ENCODE data around the gene PBX3.
"Not testable (repeated sequence)": the region's sequence is repeated elsewhere in the genome, so short reads cannot be mapped to it uniquely, and the experiment has no call there.

Gene PBX3

GRCh38 chr9:125821078-125821477 lies 73.9 kb downstream of the PBX3 start:
- DNase-seq, result no peak

DNA sequence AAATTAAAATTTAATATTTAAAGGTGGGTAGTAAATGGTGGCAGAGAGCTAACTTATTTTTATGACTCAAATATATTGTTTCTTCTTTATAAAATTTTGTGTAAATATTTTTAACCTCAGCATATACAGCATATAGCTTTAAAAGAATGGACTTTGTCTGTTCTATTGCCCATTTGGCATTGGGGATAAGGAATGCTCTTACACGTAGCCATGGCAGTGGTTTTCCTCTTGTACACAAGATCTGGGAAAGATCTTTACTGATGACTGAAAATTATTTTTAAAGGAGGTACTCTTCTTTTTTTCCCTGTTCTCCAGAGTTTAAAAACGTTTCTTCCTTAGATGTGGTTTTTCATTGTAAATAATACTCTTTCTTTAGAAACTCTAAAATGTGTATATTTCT lies 75.0 kb downstream of the PBX3 start:
- no peak for DNase-seq

- DNase-seq, result no peak
Measured at GRCh38 chr9:125822902-125823301, 75.7 kb downstream of the PBX3 start.

- DNase-seq, result not testable (repeated sequence)
Measured at GRCh38 chr9:125823874-125824406, 76.8 kb downstream of the PBX3 start.

DNA sequence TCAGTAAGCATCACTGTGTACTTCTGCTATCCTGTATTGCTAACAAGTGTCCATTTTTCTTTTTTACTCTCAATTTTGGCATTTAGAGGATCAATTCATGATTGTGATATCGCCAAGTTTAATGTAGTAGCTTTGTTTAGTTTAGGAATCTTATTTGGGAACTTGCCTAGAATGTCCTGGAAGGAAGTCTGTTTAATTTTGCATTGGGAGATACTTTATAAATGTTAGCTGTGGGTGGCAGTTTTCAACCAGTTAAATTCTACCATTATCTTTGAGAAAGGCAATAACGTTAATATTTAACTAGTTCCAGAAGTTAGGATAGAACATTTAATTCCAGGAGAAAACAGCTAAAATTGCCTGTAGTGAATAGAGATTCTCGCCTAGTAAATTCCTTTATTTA lies 78.6 kb downstream of the PBX3 start:
- no peak for DNase-seq

DNA sequence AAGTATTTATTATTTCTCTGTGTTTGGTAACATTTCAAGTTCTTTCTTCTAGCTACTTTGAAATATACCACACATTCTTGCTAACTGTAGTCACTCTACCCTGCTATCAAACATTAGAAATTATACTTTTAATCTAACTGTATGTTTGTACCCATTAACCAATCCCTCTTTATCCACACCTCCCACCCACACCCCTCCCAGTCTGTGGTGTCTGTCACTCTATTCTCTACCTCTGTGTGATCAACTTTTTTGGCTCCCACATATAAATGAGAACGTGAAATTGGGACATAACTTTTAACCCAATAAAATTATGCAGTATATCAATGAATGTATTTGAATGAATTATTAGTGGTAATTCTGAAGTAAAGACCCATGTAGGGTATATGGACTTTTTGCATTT lies 79.7 kb downstream of the PBX3 start:
- no peak for DNase-seq

- DNase-seq, result no peak
Measured at GRCh38 chr9:125829743-125830142, 82.6 kb downstream of the PBX3 start.

DNA sequence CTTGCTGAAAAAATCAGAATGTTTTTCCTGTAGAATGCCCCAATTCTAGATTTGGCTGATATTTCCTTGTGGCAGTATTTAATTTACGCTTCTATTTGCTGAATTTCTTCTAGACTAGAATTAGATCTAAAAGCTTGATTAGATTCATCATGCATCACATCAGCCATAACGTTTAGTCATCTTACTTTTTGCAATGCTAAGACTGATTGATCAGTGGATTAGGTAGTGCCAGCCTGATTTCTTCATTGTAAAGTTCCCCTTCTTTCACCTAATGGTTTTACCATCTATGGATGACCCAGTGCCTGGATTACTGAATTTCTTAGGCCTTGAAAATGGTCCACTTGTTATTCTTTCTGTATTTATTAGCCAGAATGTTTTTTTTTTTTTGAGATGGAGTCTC lies 83.9 kb downstream of the PBX3 start:
- DNase-seq, result no peak

GRCh38 chr9:125831616-125832015 lies 84.4 kb downstream of the PBX3 start:
- DNase-seq, result no peak

DNA sequence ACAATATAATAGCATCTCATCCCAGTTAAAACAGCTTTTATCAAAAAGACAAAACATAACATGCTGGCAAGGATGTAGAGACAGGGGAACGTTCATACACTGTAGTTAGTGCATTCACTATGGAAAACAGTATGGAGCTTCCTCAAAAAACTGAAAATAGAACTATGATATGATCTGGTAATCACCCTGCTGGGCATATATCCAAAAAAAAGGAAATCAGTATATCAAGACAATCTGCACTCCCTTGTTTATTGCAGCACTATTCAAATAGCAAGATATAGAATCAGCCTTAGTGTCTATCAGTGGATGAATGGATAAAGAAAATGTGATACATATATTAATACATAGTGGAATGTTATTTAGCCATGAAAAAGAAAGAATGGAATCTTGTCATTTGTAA lies 88.5 kb downstream of the PBX3 start:
- no peak for DNase-seq

DNA sequence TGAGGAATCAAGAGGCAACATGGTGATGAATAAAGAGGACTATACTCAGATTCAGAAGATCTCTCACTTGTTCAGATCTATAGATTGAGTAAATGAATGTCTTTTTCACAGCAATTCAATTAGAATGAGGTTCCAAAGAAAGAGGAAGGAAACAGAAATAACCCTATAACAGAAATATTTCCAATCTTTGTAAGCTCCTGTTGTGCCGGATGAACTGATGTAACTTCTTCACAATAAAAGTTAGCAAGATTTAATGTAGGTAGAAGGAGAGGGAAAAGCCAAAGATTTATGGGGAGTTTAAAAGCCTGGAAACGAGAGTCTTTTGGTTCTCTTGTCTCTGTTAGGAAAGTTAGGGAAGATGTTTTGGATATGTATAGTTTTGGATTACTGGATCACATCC lies 92.1 kb downstream of the PBX3 start:
- DNase-seq, result no peak

GRCh38 chr9:125841444-125841843 lies 94.3 kb downstream of the PBX3 start:
- no peak for DNase-seq

- DNase-seq, result no peak
Measured at GRCh38 chr9:125842242-125842641, 95.1 kb downstream of the PBX3 start.

- DNase-seq, result no peak
Measured at GRCh38 chr9:125843646-125844045, 96.5 kb downstream of the PBX3 start.

GRCh38 chr9:125844611-125845010 lies 97.4 kb downstream of the PBX3 start:
- no peak for DNase-seq

GRCh38 chr9:125845271-125845808 lies 98.2 kb downstream of the PBX3 start:
- no peak for DNase-seq

DNA sequence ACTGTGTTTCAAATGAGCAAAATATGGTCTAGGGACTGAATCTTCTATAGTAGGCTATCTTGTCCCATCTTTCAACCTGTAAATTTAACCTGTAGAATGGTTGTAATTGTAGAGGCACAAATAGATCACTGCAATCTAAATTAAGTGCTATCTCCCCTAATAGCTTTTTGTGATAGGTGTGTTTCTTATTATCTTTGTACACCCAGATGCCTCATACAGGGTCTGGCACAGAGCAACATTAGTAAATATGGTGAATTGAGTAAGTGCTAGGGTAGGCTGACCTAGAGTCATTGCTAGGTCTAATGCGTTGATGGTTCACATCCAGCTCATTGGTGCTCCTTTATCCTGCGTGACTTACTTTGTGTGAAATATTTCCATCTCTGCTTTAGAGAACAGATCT lies 100.6 kb downstream of the PBX3 start:
- DNase-seq, result no peak

DNA sequence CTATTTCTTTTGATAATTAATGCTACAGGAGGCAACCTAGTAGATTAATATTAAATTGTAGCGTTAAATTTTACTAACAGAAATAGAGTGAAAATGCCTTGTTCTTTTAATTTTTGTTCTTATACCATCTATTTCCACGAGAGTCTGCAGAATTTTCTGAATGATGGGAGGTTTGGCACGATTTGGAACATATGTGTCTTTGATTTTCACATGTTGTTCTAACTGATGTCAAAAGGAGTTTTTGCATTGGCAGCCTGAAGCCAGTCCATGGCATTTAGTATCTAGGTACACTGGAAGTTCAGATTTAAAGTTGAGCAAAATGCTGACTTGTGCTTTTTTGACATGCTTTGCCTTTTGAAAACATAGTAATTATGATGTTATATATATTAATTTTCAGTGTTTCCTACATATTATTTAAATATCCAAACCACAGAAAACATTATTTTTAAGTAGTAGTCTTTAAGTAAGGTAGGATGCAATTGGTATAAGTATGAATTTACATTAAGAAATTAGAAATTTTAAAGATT lies 103.0 kb downstream of the PBX3 start:
- DNase-seq, result no peak

GRCh38 chr9:125850763-125851162 lies 103.6 kb downstream of the PBX3 start:
- DNase-seq, result no peak

DNA sequence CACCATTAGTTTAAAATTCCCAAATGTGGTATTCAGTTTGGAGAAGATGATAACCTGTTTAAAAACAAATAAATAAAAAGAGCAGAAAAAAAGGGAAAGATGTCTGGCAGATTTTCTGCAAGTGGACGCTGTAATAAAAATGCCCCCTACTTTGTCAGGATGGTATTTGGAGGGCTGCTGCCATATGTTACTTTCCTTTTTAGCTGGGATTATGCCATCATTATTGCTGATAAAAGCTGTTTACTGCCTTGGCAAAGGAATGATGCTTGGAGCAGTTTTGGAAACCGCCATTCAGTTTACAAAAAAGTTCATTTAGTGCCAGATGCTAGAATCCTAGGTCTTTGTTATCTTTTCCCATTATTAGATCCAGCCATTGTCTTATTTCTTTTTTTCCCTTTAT lies 104.8 kb downstream of the PBX3 start:
- DNase-seq, result no peak

GRCh38 chr9:125852386-125852785 lies 105.2 kb downstream of the PBX3 start:
- no peak for DNase-seq

- no peak for DNase-seq
Measured at GRCh38 chr9:125854553-125855275, 107.5 kb downstream of the PBX3 start.

DNA sequence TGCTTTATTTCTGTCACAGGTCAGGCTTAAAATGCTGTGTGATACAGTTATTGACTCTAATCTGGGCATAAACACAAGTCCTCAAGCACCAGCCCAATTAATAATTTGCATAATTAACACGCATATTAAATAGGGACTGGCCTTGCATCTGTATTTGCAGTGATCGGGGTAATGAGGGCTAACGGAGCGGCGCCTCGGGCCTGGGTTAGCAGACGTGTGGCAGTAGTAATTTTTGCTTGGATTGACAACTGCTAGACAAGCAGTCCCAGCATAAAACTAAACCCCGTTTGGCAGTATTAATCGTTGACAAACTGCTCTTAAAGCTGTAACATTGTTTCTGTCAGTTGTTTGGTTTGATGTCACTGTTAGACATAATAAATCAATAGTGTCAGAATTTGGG lies 109.2 kb downstream of the PBX3 start:
- no peak for DNase-seq
